RWPE1 (cell line): ENCODE measurements around the gene CNOT1.
"Not testable (repeated sequence)": the region's sequence is repeated elsewhere in the genome, so short reads cannot be mapped to it uniquely, and the experiment has no call there.

Source experiments
- CTCF ChIA-PET: fragments of 350-600 bp; sonication (Branson Sonifier 250); formaldehyde crosslinking; extraction: SDS; loops from one replicate; lab custom pipeline; 2021; lab: Yijun Ruan, JAX
- POLR2A ChIA-PET: fragments of 400-600 bp; formaldehyde crosslinking; extraction: SDS; loops from one replicate; lab custom pipeline; 2020; ENCODE audit warnings: antibody characterized with exemption; ENCODE audit not compliant: low non-redundant PET; lab: Yijun Ruan, JAX
- DNase-seq: peaks from one replicate; pipeline ENCODE4 v3.0.0; 2012; ENCODE audit warnings: low spot score
- H3K27ac ChIP-seq: fragments of 450-650 bp; 2 replicates; pipeline ENCODE4 v1.5.1; 2017
- TF ChIP-seq, protein P1 (sequence below): fragments of 450-650 bp; conservative IDR thresholded peaks from 2 replicates; pipeline ENCODE4 v1.5.1; 2017; ENCODE audit warnings: low read depth, mild to moderate bottlenecking

CNOT1 gene

DNA sequence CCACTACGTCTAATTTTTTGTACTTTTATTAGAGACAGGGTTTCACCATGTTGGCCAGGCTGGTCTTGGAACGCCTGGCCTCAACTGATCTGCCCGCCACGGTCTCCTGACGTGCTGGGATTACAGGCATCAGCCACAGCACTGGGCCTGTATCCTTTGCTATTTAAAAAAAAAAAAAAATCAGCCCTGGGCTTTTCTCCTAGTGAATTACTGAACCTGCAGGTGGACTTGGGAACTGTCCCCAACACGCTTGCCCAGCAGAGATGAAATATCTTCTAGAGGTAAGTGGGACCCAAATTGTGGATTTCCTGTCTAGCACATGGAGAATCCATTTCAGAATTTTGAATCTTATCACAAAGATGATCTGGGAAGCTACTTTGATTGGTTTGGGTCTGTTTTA, 14.8 kb downstream of the CNOT1 start:
- CTCF ChIA-PET = interaction anchor here (0.6 to 0.7 kb wide), 2 partner anchors 68 to 277 kb away, joined by 3 read pairs; no protein-coding TSS in a partner anchor
- POLR2A ChIA-PET = no interaction called here

DNA sequence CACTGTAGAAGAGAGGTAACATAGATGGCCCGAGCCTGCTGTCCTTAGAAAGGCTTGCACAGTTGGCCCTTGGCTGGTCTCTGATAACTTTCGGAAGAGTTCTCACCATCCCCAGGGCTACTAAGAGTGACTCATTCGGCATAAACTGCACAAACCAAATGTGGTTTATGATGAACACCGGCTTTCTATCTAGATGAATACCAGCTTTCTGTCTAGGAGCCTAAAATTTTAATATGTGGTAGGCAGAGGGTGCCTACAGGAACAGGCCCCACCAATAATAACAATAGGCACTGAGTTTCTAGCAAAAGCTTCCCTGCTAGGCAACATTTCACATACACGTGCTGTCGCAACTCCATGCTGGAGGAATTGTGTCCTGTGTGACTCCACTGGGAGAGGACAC, 15.4 kb downstream of the CNOT1 start:
- TF ChIP-seq, protein P1, sequence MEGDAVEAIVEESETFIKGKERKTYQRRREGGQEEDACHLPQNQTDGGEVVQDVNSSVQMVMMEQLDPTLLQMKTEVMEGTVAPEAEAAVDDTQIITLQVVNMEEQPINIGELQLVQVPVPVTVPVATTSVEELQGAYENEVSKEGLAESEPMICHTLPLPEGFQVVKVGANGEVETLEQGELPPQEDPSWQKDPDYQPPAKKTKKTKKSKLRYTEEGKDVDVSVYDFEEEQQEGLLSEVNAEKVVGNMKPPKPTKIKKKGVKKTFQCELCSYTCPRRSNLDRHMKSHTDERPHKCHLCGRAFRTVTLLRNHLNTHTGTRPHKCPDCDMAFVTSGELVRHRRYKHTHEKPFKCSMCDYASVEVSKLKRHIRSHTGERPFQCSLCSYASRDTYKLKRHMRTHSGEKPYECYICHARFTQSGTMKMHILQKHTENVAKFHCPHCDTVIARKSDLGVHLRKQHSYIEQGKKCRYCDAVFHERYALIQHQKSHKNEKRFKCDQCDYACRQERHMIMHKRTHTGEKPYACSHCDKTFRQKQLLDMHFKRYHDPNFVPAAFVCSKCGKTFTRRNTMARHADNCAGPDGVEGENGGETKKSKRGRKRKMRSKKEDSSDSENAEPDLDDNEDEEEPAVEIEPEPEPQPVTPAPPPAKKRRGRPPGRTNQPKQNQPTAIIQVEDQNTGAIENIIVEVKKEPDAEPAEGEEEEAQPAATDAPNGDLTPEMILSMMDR = no peak
- ChIA-PET POLR2A (no interaction called here), CTCF (no interaction called here)
- peak overlapping the region; percentile 37; the same call in 1 of the 2 replicates for H3K27ac ChIP-seq
- DNase-seq = peak; percentile 62

More for the DNA sequence above, 14.8 kb downstream of the CNOT1 start:
- DNase-seq = no peak
- TF ChIP-seq, protein P1 = no peak
- H3K27ac ChIP-seq = peak overlapping the region; percentile 37; the same call in 1 of the 2 replicates

DNA sequence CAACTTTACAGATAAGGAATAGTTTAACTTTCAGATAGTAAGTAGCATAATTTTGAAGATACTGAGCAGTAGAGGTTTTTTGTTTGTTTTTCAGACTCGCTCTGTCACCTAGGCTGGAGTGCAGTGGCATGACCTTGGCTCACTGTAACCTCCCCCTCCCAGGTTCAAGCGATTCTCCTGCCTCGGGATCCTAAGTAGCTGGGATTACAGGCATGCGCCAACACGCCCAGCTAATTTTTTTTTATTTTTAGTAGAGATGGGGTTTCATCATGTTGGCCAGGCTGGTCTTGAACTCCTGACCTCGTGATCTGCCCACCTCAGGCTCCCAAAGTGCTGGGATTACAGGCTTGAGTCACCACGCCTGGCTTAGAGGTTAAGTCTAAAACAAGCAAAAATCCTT, 16.7 kb downstream of the CNOT1 start:
- POLR2A ChIA-PET, DNase-seq: not testable (repeated sequence)
- peak overlapping the region; percentile 58 for H3K27ac ChIP-seq
- CTCF ChIA-PET = interaction anchor here (0.7 kb wide), 1 partner anchor 19 kb away, joined by 5 read pairs; no protein-coding TSS in a partner anchor

DNA sequence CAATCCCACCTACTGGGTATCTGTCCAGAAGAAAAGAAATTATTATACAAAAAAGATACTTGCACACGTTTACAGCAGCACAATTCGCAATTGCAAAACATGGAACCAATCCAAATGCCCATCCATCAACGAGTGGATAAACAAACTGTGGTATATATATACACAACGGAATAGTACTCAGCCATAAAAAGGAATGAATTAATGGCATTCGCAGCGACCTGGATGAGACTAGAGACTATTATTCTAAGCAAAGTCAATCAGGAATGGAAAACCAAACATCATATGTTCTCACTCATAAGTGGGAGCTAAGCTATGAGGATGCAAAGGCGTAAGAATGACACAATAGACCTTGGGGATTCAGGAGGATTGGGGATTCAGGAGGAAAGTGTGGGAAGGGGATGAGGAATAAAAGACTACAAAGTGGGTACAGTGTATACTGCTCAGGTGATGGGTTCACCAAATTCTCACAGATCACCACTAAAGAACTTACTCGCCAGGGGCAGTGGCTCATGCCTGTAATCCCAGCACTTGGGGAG, 21.0 kb downstream of the CNOT1 start:
- no peak overlapping the region for H3K27ac ChIP-seq
- ChIA-PET CTCF (interaction anchor here (0.6 kb wide), 1 partner anchor 13 kb away, joined by 4 read pairs; no protein-coding TSS in a partner anchor), POLR2A (no interaction called here)
- TF ChIP-seq, protein P1 = no peak
- DNase-seq = no peak

DNA sequence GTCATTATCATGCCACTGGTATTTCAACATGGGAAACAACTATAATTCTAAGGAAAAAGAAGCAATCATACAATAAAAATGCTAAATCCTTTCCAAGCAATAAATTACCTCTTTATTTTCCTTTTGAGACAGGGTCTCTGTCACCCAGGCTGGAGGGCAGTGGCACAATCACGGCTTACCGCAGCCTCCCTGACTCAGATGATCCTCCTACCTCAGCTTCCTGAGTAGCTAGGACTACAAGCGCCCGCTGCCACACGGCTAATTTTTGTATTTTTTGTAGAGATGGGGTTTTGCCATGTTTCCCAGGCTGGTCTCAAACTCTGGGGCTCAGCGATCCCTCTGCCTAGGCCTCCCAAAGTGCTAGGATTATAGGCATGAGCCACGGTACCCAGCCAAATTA, 24.1 kb downstream of the CNOT1 start:
- POLR2A ChIA-PET = no interaction called here
- DNase-seq = no peak
- TF ChIP-seq, protein P1 = no peak
- no peak overlapping the region for H3K27ac ChIP-seq
- CTCF ChIA-PET = no interaction called here

DNA sequence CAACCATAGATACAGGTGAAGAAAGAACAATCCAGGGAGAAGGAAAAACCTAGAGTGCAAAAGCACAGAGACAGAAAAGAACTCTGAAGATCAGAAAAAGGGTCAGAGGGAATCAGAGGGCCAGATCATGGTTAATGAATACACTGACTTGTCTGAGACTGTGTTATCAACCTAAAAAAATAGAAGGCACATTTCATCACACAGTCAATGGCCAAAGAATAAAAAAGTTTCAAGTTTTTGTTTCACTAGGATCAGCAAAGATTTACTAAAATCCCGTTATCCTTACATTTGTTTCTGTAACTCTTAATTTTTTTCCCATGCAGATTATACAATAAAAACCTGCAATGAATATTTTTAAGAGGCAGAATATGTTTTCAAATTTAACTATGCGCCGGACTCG, 38.5 kb downstream of the CNOT1 start:
- H3K27ac ChIP-seq = no peak overlapping the region
- POLR2A ChIA-PET = no interaction called here
- DNase-seq = no peak
- TF ChIP-seq, protein P1 = no peak
- CTCF ChIA-PET = no interaction called here

DNA sequence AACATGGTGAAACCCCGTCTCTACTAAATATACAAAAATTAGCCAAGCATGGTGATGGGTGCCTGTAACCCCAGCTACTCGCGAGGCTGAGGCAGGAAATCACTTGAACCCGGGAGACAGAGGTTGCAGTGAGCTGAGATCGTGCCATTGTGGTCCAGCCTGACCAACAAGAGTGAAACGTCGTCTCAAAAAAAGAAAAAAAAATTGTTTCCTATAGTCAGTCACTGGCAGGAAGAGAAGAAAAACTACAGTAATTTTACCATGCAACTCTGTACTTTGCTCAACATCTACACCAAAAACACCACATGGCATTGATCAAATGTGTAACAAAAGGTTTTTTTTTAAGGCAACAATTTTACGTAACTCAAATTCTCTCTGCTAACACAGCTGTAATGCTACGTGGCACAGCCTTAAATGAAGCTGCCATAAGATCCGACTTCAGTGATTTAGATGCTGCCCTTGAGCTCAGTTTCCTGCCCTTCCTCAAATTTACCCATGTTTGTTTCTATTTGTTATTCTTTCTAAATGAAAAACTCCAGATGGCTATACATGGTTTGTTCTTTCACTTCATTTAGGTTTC, 40.2 kb downstream of the CNOT1 start:
- TF ChIP-seq, protein P1 = no peak
- DNase-seq = no peak
- CTCF ChIA-PET = no interaction called here
- POLR2A ChIA-PET = no interaction called here
- no peak overlapping the region for H3K27ac ChIP-seq
